ENCODE results near the gene GABBR2. TPM values are rescaled to one million over a fixed set of nuclear protein-coding genes. Genes with fewer than 3 reads are reported as not detected.

Gene GABBR2
- total RNA-seq, 1 experiment from 2014 or later, result 0.23 TPM

DNA sequence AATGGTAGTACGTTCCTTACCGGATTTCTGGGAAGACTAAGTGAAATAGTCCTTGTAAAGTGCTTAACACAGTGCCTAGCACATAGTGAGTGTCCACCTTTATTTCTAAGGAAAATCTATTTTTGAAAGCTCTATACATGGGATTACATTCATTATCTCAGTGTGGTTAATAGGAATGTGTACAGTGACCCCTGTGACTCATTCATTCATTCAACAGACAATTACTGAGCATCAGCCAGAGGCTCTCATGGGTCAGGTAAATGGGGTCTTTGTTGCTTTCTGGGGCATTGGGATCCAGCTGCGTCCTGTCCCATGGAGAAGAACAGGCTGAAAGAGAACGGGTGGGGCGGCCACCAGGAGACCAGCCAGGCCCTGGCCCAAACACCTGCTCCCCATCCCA is 227.1 kb downstream of the GABBR2 start:
- Mint-ChIP-seq H3K4me1 (ENCODE audit: low read depth, unreplicated experiment) (peaks cover 11% of the 10 kb centered on the region), H3K27ac (ENCODE audit: unreplicated experiment) (no peak overlapping the region), H3K4me3 (ENCODE audit: unreplicated experiment) (no peak overlapping the region), H3K27me3 (ENCODE audit: insufficient read depth, unreplicated experiment) (peaks cover 2% of the 10 kb centered on the region), H3K9me3 (ENCODE audit: unreplicated experiment) (no peaks in the 10 kb centered on the region), H3K36me3 (ENCODE audit: insufficient read depth, unreplicated experiment) (no peaks in the 10 kb centered on the region)
- ChIA-PET CTCF (no interaction called here), POLR2A (no interaction called here)
- Histone ChIP-seq H3K36me3 (ENCODE audit: control insufficient read depth, insufficient read depth, low read length) (no peaks in the 10 kb centered on the region), H3K9me3 (no peaks in the 10 kb centered on the region), H3K4me3 (ENCODE audit: low read depth, low read length) (no peak overlapping the region), H3K27me3 (replicated peaks; ENCODE audit: control insufficient read depth, insufficient read depth, low read length) (no peaks in the 10 kb centered on the region), H3K4me1 (peaks cover 6% of the 10 kb centered on the region; the same call in 1 of the 2 replicates)
- intact Hi-C loops (cut with micrococcal nuclease; ENCODE audit: unreplicated experiment), result no loop called here
- TF ChIP-seq, protein P1, sequence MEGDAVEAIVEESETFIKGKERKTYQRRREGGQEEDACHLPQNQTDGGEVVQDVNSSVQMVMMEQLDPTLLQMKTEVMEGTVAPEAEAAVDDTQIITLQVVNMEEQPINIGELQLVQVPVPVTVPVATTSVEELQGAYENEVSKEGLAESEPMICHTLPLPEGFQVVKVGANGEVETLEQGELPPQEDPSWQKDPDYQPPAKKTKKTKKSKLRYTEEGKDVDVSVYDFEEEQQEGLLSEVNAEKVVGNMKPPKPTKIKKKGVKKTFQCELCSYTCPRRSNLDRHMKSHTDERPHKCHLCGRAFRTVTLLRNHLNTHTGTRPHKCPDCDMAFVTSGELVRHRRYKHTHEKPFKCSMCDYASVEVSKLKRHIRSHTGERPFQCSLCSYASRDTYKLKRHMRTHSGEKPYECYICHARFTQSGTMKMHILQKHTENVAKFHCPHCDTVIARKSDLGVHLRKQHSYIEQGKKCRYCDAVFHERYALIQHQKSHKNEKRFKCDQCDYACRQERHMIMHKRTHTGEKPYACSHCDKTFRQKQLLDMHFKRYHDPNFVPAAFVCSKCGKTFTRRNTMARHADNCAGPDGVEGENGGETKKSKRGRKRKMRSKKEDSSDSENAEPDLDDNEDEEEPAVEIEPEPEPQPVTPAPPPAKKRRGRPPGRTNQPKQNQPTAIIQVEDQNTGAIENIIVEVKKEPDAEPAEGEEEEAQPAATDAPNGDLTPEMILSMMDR (IDR thresholded peaks at IDR 0.05; ENCODE audit: insufficient read depth in 1 of 2, low read depth in 1 of 2, low read length in 1 of 2, severe bottlenecking in 1 of 2, unreplicated experiment in 1 of 2), result no peak
- no peak for DNase-seq
- no TSS peak for BruUV-seq (replicated peaks)

DNA sequence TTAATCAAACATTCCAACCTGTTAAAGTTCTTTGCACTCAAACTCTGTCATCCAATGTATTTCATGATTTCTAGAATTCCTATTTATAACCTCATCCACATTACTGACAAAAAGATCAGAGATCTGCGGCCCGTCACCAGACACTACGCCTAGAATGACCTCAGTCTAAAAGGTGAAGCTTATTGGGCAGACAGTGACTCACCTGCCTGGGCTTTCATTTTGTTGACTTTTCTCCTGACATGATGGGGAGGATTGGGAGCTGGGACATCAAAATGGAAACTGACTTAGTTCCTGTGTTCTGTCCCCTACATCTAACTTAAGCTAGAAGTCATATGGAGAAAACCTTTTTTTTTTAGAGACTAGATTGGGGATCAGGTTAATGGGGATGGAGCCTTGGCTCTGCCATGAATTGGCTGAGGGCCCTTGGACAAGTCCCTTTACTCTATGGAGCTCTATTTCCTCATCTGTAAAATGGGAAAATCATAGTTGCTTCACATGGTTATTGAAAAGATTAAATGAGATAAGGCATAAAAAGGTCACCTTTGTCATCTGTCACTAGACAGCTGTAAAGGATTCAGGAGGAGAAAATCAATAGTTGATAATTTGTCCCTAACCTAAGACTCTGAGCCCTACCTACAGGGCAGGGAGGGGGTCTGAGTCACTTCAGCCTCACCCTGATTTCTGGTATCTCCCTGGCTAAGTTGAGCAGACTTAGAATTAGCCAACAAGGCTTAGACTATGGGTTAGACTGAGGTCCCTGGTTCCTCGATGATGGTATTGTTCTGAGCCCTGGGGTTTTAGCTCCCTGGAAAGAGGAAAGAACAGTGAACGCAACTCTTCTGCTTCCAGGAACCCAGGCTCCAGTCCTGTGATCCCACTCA is 228.5 kb downstream of the GABBR2 start:
- intact Hi-C loops (cut with micrococcal nuclease; ENCODE audit: unreplicated experiment), result no loop called here
- CTCF ChIA-PET, result interaction anchor here (0.5 kb wide), 1 partner anchor 361 kb away, joined by 3 read pairs; the partner anchor contains the start of gene TRIM14

DNA sequence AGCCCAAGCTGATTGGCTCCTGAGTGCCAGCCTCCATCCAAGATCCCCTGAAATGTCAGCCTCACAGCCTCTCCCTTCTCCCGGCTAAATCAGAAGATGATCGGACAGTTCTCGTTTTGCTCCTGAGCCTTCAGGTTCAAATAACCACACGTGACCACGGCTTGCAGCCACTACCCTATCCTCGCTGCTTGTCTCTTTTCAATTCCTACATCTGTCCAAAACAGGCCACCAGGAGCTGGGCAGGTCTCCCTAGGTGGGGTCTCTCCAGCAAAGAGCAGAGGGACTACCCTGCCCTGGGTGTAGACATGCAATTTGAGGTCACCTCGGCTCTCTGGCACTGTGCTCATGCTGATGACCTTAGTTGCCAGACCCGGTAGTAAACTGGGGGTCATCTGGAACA is 229.3 kb downstream of the GABBR2 start:
- ChIA-PET POLR2A (interaction anchor here (0.6 kb wide), 1 partner anchor 497 kb away, joined by 3 read pairs; no protein-coding TSS in a partner anchor), CTCF (no interaction called here)
- no peaks in the 10 kb centered on the region for H3K9me3 ChIP-seq
- peaks cover 3% of the 10 kb centered on the region for H3K27me3 Mint-ChIP-seq (ENCODE audit: insufficient read depth, unreplicated experiment)
- H3K9me3 Mint-ChIP-seq (ENCODE audit: unreplicated experiment), result no peaks in the 10 kb centered on the region
- DNase-seq, result no peak
- TF ChIP-seq, protein P1 (IDR thresholded peaks at IDR 0.05; ENCODE audit: insufficient read depth in 1 of 2, low read depth in 1 of 2, low read length in 1 of 2, severe bottlenecking in 1 of 2, unreplicated experiment in 1 of 2), result no peak
- intact Hi-C loops (cut with micrococcal nuclease; ENCODE audit: unreplicated experiment), result no loop called here
- no peak overlapping the region for H3K4me3 ChIP-seq (ENCODE audit: low read depth, low read length)
- H3K27ac Mint-ChIP-seq (ENCODE audit: unreplicated experiment), result no peak overlapping the region
- no peaks in the 10 kb centered on the region for H3K36me3 Mint-ChIP-seq (ENCODE audit: insufficient read depth, unreplicated experiment)
- no peaks in the 10 kb centered on the region for H3K27me3 ChIP-seq (replicated peaks; ENCODE audit: control insufficient read depth, insufficient read depth, low read length)
- BruUV-seq (replicated peaks), result no TSS peak
- H3K36me3 ChIP-seq (ENCODE audit: control insufficient read depth, insufficient read depth, low read length), result no peaks in the 10 kb centered on the region
- H3K4me1 ChIP-seq, result peaks cover 6% of the 10 kb centered on the region; the same call in 1 of the 2 replicates
- H3K4me3 Mint-ChIP-seq (ENCODE audit: unreplicated experiment), result no peak overlapping the region
- peaks cover 11% of the 10 kb centered on the region for H3K4me1 Mint-ChIP-seq (ENCODE audit: low read depth, unreplicated experiment)

More for the DNA sequence above, 228.5 kb downstream of the GABBR2 start:
- Histone ChIP-seq H3K27me3 (replicated peaks; ENCODE audit: control insufficient read depth, insufficient read depth, low read length) (no peaks in the 10 kb centered on the region), H3K9me3 (no peaks in the 10 kb centered on the region), H3K36me3 (ENCODE audit: control insufficient read depth, insufficient read depth, low read length) (no peaks in the 10 kb centered on the region), H3K4me3 (ENCODE audit: low read depth, low read length) (no peak overlapping the region), H3K4me1 (peaks cover 6% of the 10 kb centered on the region; the same call in 1 of the 2 replicates)
- BruUV-seq (replicated peaks), result no TSS peak
- Mint-ChIP-seq H3K9me3 (ENCODE audit: unreplicated experiment) (no peaks in the 10 kb centered on the region), H3K27ac (ENCODE audit: unreplicated experiment) (no peak overlapping the region), H3K36me3 (ENCODE audit: insufficient read depth, unreplicated experiment) (no peaks in the 10 kb centered on the region), H3K4me3 (ENCODE audit: unreplicated experiment) (no peak overlapping the region), H3K4me1 (ENCODE audit: low read depth, unreplicated experiment) (peaks cover 11% of the 10 kb centered on the region), H3K27me3 (ENCODE audit: insufficient read depth, unreplicated experiment) (peaks cover 2% of the 10 kb centered on the region)
- DNase-seq, result no peak
- TF ChIP-seq, protein P1 (IDR thresholded peaks at IDR 0.05; ENCODE audit: insufficient read depth in 1 of 2, low read depth in 1 of 2, low read length in 1 of 2, severe bottlenecking in 1 of 2, unreplicated experiment in 1 of 2), result no peak
- POLR2A ChIA-PET, result no interaction called here

Data from Caco-2 (cell line).